BJ (cell line): ENCODE measurements around the gene DIS3L2. TPM values are rescaled to one million over a fixed set of nuclear protein-coding genes. Genes with fewer than 3 reads are reported as not detected.
"Not testable (repeated sequence)": the region's sequence is repeated elsewhere in the genome, so short reads cannot be mapped to it uniquely, and the experiment has no call there.

Source experiments
- CTCF ChIA-PET: fragments of 350-600 bp; formaldehyde crosslinking; extraction: SDS; loops from one replicate; lab custom pipeline; 2021; ENCODE audit warnings: antibody characterized with exemption, inconsistent platforms; lab: Yijun Ruan, JAX
- POLR2A ChIA-PET: fragments of 300-600 bp; sonication (Branson Sonifier 250); formaldehyde crosslinking; extraction: SDS; loops from one replicate; lab custom pipeline; 2021; ENCODE audit warnings: antibody characterized with exemption; lab: Charles Lee
- DNase-seq: peaks from one replicate; pipeline ENCODE4 v3.0.0-alpha.2; 2011; ENCODE audit warnings: low read depth
- H3K27me3 ChIP-seq: 2 replicates; pipeline ENCODE4 v1.6.0; 2011; ENCODE audit warnings: low read length; ENCODE audit not compliant: control insufficient read depth, insufficient read depth
- H3K36me3 ChIP-seq: 2 replicates; pipeline ENCODE4 v1.5.1; 2011; ENCODE audit warnings: low read length; ENCODE audit not compliant: control insufficient read depth, insufficient read depth
- H3K4me3 ChIP-seq: 2 replicates; pipeline ENCODE4 v1.5.1; 2011; ENCODE audit warnings: low read depth, mild to moderate bottlenecking, control low read depth, low read length
- polyA plus RNA-seq: library from polyadenylated mRNA; depleted of rRNA; stranded (reverse); fragments of >200 nt; gene quantifications from 2 replicates; pipeline ENCODE4 v1.2.3, GENCODE V29; 2011
- TF ChIP-seq, protein P1 (sequence below): IDR thresholded peaks from 2 replicates; pipeline ENCODE4 v1.5.1; 2011; ENCODE audit warnings: low read depth, mild to moderate bottlenecking, control low read depth, inconsistent platforms, low read length, moderate library complexity; ENCODE audit not compliant: insufficient read depth

Gene DIS3L2
- polyA plus RNA-seq, 1 experiment: 12.4 TPM

DNA sequence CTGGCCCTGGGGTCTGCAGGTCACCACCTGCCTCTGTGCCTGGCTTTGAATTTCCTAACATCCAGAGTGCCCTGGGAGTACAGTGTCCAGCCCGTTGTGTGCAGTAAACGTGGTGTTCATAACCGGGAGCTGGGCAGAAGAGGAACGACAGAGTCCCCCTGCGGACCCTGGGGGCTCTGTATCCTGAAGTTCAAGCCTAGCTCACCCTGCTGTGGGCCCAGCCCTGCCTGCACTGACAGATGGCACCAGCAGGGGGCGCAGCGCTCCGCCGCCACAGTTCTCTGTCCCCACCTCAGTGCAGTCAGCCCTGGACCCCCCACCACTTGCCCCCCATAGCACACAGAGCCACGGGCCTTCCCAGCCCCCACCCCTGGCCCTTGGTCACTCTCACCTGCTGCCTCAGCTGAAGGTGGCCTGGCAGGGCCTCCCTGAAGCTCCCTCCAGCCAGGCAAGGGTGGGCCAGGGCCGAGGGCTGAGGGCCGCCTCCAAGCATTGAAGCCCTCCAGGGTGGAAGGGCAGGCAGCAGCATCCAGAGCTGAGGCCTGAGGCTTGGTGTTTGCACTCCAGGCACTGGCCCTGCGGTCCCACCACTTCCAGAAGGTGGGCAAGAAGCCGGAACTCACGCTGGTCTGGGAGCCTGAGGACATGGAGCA lies 373.8 kb downstream of the DIS3L2 start:
- H3K36me3 ChIP-seq, H3K27me3 ChIP-seq, DNase-seq, H3K4me3 ChIP-seq, POLR2A ChIA-PET: not testable (repeated sequence)
- CTCF ChIA-PET: interaction anchor here (0.6 to 3.2 kb wide), 11 partner anchors 9 to 410 kb away, joined by 3 to 14 read pairs (median 4); partner anchors contain the start of gene NPPC
- TF ChIP-seq, protein P1, sequence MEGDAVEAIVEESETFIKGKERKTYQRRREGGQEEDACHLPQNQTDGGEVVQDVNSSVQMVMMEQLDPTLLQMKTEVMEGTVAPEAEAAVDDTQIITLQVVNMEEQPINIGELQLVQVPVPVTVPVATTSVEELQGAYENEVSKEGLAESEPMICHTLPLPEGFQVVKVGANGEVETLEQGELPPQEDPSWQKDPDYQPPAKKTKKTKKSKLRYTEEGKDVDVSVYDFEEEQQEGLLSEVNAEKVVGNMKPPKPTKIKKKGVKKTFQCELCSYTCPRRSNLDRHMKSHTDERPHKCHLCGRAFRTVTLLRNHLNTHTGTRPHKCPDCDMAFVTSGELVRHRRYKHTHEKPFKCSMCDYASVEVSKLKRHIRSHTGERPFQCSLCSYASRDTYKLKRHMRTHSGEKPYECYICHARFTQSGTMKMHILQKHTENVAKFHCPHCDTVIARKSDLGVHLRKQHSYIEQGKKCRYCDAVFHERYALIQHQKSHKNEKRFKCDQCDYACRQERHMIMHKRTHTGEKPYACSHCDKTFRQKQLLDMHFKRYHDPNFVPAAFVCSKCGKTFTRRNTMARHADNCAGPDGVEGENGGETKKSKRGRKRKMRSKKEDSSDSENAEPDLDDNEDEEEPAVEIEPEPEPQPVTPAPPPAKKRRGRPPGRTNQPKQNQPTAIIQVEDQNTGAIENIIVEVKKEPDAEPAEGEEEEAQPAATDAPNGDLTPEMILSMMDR: peak; percentile 61

DNA sequence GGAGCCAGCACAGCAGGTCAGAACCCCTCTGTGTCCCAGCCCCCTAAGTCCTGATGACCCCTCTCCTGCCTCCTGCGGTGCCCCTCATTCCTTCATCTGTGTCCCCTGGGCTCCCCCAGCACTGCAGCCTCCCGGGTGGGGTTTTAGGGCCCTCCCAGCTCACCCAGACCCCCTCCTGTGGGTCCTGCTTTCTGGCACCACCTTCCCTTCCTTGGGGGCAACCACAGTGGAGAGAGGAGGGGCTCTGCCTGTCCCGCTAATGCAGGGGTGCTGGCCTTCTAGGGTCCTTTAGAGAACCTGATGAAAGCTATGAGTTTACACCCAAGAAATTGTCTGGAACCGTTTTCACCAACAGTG lies 374.3 kb downstream of the DIS3L2 start:
- no peaks in the 10 kb centered on the region for H3K27me3 ChIP-seq
- TF ChIP-seq, protein P1: no peak
- POLR2A ChIA-PET: no interaction called here
- H3K4me3 ChIP-seq: no peak overlapping the region
- H3K36me3 ChIP-seq: no peaks in the 10 kb centered on the region
- no peak for DNase-seq
- CTCF ChIA-PET: interaction anchor here (0.6 to 3.2 kb wide), 10 partner anchors 9 to 108 kb away, joined by 3 to 14 read pairs (median 4); no protein-coding TSS in a partner anchor

DNA sequence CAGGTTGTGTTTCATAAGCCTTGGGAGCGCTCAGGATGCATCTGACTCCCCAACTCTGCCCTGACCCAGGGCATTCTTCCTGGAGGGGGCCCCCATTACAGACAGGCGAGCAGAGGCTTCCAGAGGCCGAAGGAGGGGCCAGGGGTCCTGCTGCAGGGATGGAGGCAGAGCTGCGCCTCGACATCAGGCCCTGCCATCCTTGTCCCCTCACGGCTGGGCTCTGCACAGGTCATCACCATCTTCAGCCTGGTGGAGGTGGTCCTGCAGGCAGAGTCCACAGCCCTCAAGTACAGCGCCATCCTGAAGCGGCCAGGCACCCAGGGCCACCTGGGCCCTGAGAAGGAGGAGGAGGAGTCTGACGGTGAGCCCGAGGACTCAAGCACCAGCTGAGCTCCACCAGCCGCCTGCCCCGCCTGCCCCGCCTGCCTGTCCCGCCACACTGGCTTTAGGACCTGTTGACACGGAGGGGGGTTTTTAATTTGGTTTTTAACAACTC lies 374.8 kb downstream of the DIS3L2 start:
- TF ChIP-seq, protein P1: no peak
- POLR2A ChIA-PET: no interaction called here
- no peak for DNase-seq
- H3K4me3 ChIP-seq: no peak overlapping the region
- no peaks in the 10 kb centered on the region for H3K27me3 ChIP-seq
- H3K36me3 ChIP-seq: no peaks in the 10 kb centered on the region
- CTCF ChIA-PET: interaction anchor here (1.1 to 3.2 kb wide), 6 partner anchors 9 to 108 kb away, joined by 4 to 14 read pairs (median 8); no protein-coding TSS in a partner anchor

DNA sequence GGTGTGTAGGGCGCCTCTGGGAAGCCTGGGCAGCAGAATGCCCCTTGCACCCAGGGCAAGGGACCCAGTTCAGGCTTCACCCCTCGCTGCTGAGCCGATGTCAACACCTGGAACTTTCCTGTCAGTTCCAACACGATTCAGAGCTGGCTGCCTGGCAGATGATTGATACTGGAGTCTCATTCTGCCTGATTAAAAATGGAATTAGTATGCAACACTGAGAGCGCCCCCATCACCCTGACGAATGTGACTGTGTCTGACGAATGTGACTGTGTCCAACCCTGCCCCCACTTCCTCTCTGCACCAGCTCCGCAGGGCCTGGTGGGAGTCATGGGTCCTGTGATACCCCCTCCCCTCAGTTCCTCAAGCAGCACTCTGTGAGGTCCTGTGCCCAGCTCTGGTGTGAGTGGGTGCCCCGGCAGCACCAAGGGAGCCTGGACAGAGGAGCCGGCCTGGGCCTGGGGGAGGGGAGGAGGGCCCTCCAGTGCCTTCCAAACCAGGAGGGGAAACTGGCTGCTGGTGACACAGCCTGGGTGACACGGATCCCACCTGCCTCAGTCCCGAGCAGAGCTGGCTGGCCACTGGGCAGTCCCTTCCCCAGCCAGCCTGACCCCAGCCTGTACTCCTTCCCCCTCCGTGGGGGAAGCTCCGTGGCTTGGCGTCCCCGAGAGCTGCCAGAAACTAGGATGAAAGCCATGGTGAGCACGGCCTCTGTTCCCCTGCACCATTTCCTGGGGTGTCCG lies 375.6 kb downstream of the DIS3L2 start:
- CTCF ChIA-PET: interaction anchor here (2.4 to 3.2 kb wide), 3 partner anchors 11 to 104 kb away, joined by 12 to 14 read pairs (median 13); no protein-coding TSS in a partner anchor
- Histone ChIP-seq H3K36me3 (no peaks in the 10 kb centered on the region), H3K4me3 (no peak overlapping the region), H3K27me3 (no peaks in the 10 kb centered on the region)
- POLR2A ChIA-PET: no interaction called here
- TF ChIP-seq, protein P1: no peak
- no peak for DNase-seq

DNA sequence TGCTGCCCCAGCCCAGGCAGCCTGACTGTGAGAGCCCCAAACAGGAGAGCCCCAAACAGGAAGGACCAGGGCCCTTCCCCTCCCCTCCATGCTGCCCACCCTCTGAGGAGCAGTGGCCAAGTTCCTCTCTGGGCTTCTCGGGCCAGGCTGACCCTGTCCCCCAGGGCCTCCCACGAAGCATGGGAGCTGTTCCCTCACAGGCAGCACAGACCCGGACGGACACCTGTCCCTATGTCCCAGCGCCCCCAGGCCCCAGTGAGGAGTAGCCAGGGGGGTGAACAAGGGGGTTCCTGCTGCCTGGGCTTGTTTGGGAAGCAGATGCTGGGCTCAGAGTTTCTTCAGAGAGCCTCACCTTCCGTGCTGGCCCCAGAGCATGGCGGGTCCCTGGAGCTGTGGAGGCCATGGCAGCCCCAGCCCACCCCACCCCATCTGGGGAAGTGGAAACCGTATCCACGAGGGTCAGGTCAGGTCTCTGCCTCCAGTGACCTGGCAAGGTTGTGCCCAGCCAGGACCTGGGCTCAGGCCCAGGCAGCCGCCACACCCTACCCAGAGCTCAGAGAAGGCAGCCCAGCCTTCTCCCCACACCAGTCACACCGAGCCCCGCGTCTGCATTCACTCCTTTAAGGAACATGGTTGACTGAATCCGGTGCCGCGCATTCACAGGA lies 376.7 kb downstream of the DIS3L2 start:
- H3K27me3 ChIP-seq, H3K4me3 ChIP-seq, H3K36me3 ChIP-seq, POLR2A ChIA-PET, DNase-seq: not testable (repeated sequence)
- CTCF ChIA-PET: interaction anchor here (3.2 kb wide), 1 partner anchor 98 kb away, joined by 14 read pairs; no protein-coding TSS in a partner anchor
